Endodermal cell (in vitro differentiated cells): Measurements from ENCODE around the gene NTRK3. TPM values are rescaled to one million over a fixed set of nuclear protein-coding genes. Genes with fewer than 3 reads are reported as not detected.

Source experiments
- DNase-seq: peaks from one replicate; pipeline ENCODE4 v3.0.0-alpha.2; 2017
- H3K27ac ChIP-seq: 2 replicates; pipeline ENCODE4 v1.5.1; 2013; ENCODE audit warnings: mild to moderate bottlenecking, low read depth, low read length, moderate library complexity
- H3K27me3 ChIP-seq: 2 replicates; pipeline ENCODE4 v1.6.1; 2013; ENCODE audit warnings: mild to moderate bottlenecking, low read length, moderate library complexity; ENCODE audit not compliant: insufficient read depth, control insufficient read depth, poor library complexity, severe bottlenecking
- H3K36me3 ChIP-seq: 2 replicates; pipeline ENCODE4 v1.7.0; 2013; ENCODE audit warnings: mild to moderate bottlenecking, low read length, moderate library complexity; ENCODE audit not compliant: control insufficient read depth, insufficient read depth
- H3K4me1 ChIP-seq: one replicate; pipeline ENCODE4 v1.7.0; 2013; ENCODE audit warnings: low read length; ENCODE audit not compliant: control insufficient read depth, insufficient read depth
- H3K4me3 ChIP-seq: 2 replicates; pipeline ENCODE4 v1.5.1; 2013; ENCODE audit warnings: mild to moderate bottlenecking, low read length, moderate library complexity
- H3K9ac ChIP-seq: 2 replicates; pipeline ENCODE4 v1.6.1; 2013; ENCODE audit warnings: mild to moderate bottlenecking, low read length, moderate library complexity; ENCODE audit not compliant: poor library complexity, severe bottlenecking; ENCODE audit errors: extremely low read depth
- H3K9me3 ChIP-seq: 2 replicates; pipeline ENCODE4 v1.6.1; 2013; ENCODE audit warnings: mild to moderate bottlenecking, low read length, moderate library complexity; ENCODE audit not compliant: control insufficient read depth
- H3K27ac Mint-ChIP-seq: 2 replicates; pipeline ENCODE4 v1.8.0; 2020; ENCODE audit warnings: mixed read lengths
- H3K27me3 Mint-ChIP-seq: 2 replicates; pipeline ENCODE4 v1.8.0; 2021; ENCODE audit warnings: mild to moderate bottlenecking, mixed read lengths; ENCODE audit not compliant: insufficient read depth
- H3K36me3 Mint-ChIP-seq: 2 replicates; pipeline ENCODE4 v1.8.0; 2020; ENCODE audit warnings: low read depth, mixed read lengths
- H3K4me1 Mint-ChIP-seq: 2 replicates; pipeline ENCODE4 v1.8.0; 2020; ENCODE audit warnings: mixed read lengths
- H3K4me3 Mint-ChIP-seq: 2 replicates; pipeline ENCODE4 v1.8.0; 2020; ENCODE audit warnings: mild to moderate bottlenecking, moderate library complexity, mixed read lengths
- H3K9me3 Mint-ChIP-seq: 2 replicates; pipeline ENCODE4 v1.8.0; 2020; ENCODE audit warnings: mild to moderate bottlenecking, mixed read lengths
- CTCF ChIP-seq: fragments of 200-600 bp; sonication (generic); conservative IDR thresholded peaks from 2 replicates; pipeline ENCODE4 v1.5.0; 2021; ENCODE audit warnings: antibody characterized with exemption, mild to moderate bottlenecking
- WGBS, 2 experiments: methylation state at CpG; one replicate each; pipeline versions ENCODE4 v1.1.5 to v1.1.7; 2013; ENCODE audit warnings: missing lambda C conversion rate in 2 of 2, mixed read lengths in 1 of 2; ENCODE audit not compliant: insufficient coverage in 1 of 2, insufficient read length in 1 of 2; 5-methylcytosine and 5-hydroxymethylcytosine counted together
- total RNA-seq, 2 donors: library from RNA; stranded (reverse); fragmentation: NEBNext Ultra II Directional in 1 of 2; extraction: Animal tissue kit (Norgen Biotek cat#: 25700) in 1 of 2; gene quantifications; 2 replicates in 1 of 2; 3 replicates in 1 of 2; pipeline ENCODE4 v1.2.1, GENCODE V29; 2021

Gene NTRK3
- total RNA-seq, 2 donors from 2014 or later = 0.11 to 0.86 TPM

- TF ChIP-seq CTCF = no peak
- H3K9me3 ChIP-seq = no peaks in the 10 kb centered on the region
- H3K4me1 ChIP-seq = no peaks in the 10 kb centered on the region
- no peaks in the 10 kb centered on the region for H3K27me3 ChIP-seq
- H3K4me1 Mint-ChIP-seq = peaks cover 11% of the 10 kb centered on the region
- no peak overlapping the region for H3K27ac ChIP-seq
- no peaks in the 10 kb centered on the region for H3K36me3 Mint-ChIP-seq
- peaks cover 65% of the 10 kb centered on the region for H3K27me3 Mint-ChIP-seq
- no peak for DNase-seq
- WGBS, 2 experiments = 92 to 97% methylated on average over 6 to 7 of the region's 7 CpGs
- H3K4me3 Mint-ChIP-seq = no peak overlapping the region
- H3K36me3 ChIP-seq = no peaks in the 10 kb centered on the region
- H3K27ac Mint-ChIP-seq = no peak overlapping the region
- no peak overlapping the region for H3K4me3 ChIP-seq
- H3K9me3 Mint-ChIP-seq = no peaks in the 10 kb centered on the region
- no peak overlapping the region for H3K9ac ChIP-seq
Observed at GRCh38 chr15:87949151-87949574, 307.4 kb downstream of the NTRK3 start.

- Mint-ChIP-seq H3K9me3 (no peaks in the 10 kb centered on the region), H3K36me3 (no peaks in the 10 kb centered on the region), H3K27me3 (peaks cover 65% of the 10 kb centered on the region), H3K4me3 (no peak overlapping the region), H3K4me1 (peaks cover 17% of the 10 kb centered on the region), H3K27ac (no peak overlapping the region)
- no peaks in the 10 kb centered on the region for H3K36me3 ChIP-seq
- peaks cover 10% of the 10 kb centered on the region for H3K27me3 ChIP-seq
- TF ChIP-seq CTCF = no peak
- DNase-seq = no peak
- WGBS, 2 experiments = 71% methylated on average over 2 of the region's 3 CpGs; no CpG with 5 or more reads in 1 of the 2 experiments
- no peaks in the 10 kb centered on the region for H3K4me1 ChIP-seq
- no peak overlapping the region for H3K27ac ChIP-seq
- no peak overlapping the region for H3K9ac ChIP-seq
- H3K4me3 ChIP-seq = no peak overlapping the region
- no peaks in the 10 kb centered on the region for H3K9me3 ChIP-seq
Observed at GRCh38 chr15:87947560-87947959, 309.0 kb downstream of the NTRK3 start.

- H3K27ac Mint-ChIP-seq = no peak overlapping the region
- no peaks in the 10 kb centered on the region for H3K9me3 ChIP-seq
- H3K4me1 Mint-ChIP-seq = peaks cover 30% of the 10 kb centered on the region
- no peak overlapping the region for H3K9ac ChIP-seq
- H3K4me1 ChIP-seq = peaks cover 5% of the 10 kb centered on the region
- TF ChIP-seq CTCF = no peak
- H3K4me3 ChIP-seq = no peak overlapping the region
- no peak overlapping the region for H3K27ac ChIP-seq
- H3K9me3 Mint-ChIP-seq = no peaks in the 10 kb centered on the region
- DNase-seq = no peak
- no peaks in the 10 kb centered on the region for H3K36me3 ChIP-seq
- H3K27me3 ChIP-seq = peaks cover 10% of the 10 kb centered on the region
- H3K27me3 Mint-ChIP-seq = peaks cover 54% of the 10 kb centered on the region
- WGBS, 2 experiments = 94% methylated on average over 2 to 3 of the region's 3 CpGs
- no peaks in the 10 kb centered on the region for H3K36me3 Mint-ChIP-seq
- H3K4me3 Mint-ChIP-seq = no peak overlapping the region
Observed at GRCh38 chr15:87945246-87945645, 311.3 kb downstream of the NTRK3 start.
